CD4-positive, alpha-beta T cell treated with Interferon gamma for 1 hour (primary cell): ENCODE data around the gene SNRNP25.

Experiments used
- DNase-seq: peaks from one replicate; pipeline ENCODE4 v3.0.0-alpha.2; 2020

The SNRNP25 gene

DNA sequence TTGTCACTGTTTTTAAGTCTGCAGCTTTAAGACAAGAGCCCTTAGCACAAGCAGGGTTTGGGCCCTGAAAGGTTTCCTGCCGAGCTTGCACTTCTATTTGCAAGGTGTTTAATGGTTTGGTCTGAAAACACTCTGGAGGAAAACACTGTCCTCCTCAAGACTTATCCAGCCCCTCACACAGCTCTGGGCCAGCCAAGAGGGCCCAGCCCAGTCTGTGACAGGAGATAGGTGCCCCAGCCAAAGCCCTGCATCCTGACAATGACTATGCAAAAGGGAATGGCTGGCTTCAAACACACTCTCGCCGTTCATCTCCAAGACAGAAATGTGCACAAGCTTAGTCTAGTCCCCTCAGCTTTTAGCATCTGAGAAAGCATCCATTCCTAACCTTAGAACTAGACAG lies 51.3 kb downstream of the SNRNP25 start:
- DNase-seq = no peak

DNA sequence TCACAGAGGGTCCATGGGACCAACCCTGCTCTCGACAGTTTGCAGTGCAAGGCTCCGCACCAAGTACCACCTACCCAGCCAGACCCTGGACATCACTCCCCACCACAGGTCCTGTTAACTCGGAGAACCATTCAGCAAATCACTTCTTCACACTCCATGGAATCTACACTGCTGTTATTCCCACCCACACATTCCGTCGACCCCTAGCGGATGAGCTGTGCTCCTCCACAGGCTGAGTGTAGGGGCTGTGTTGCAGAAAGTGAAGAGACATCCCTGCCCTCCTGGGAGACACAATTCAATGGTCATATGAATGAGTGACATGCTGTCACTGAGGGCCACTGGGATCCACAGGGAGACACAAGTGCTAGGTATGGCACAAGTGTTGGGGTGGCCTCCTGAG lies 51.9 kb downstream of the SNRNP25 start:
- no peak for DNase-seq

DNA sequence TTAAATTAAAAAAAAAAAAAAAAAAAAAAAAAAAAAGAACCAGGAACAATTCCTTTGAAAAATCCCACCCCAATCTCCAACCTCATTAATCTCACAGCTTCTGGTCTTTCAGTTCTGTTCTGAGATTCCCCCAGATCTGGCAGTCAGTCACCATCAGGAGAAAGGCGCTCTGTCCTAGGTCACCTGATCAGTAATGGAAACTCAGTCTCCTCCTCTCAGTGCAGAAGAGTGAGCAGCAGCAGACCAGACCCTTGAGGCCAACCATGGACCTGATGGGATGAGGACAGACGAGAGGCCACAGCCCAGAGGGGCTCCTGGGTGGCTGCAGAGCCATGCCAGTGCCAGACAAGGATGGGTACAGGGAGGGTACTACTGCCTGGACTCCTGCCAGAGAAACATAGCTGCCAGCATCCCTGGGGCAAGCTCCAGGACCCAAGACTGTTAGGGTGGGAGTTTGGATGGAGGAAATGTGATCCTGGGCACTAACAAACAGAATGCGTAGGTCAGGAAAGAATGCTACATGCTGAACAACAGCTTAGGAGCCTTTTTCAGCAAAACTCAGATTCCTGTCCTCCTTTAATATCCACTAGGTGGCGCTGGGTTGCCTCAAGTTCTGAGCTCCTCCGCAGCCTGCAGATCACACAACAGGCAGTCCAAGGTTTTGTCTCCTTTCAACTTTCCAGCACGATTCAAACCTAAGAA lies 53.1 kb downstream of the SNRNP25 start:
- peak; percentile 53 for DNase-seq
